ENCODE results near the gene ADGRL4.
"Not testable (repeated sequence)": the region's sequence is repeated elsewhere in the genome, so short reads cannot be mapped to it uniquely, and the experiment has no call there.

Gene ADGRL4

GRCh38 chr1:78887458-78887857, 119.1 kb downstream of the ADGRL4 start:
- no peaks in the 10 kb centered on the region for H3K4me1 Mint-ChIP-seq
- DNase-seq = no peak
- no peaks in the 10 kb centered on the region for H3K27me3 Mint-ChIP-seq
- CTCF ChIA-PET = no interaction called here
- H3K4me3 Mint-ChIP-seq = no peak overlapping the region
- H3K36me3 Mint-ChIP-seq = no peaks in the 10 kb centered on the region
- no peaks in the 10 kb centered on the region for H3K9me3 Mint-ChIP-seq
- H3K27ac Mint-ChIP-seq = no peak overlapping the region

DNA sequence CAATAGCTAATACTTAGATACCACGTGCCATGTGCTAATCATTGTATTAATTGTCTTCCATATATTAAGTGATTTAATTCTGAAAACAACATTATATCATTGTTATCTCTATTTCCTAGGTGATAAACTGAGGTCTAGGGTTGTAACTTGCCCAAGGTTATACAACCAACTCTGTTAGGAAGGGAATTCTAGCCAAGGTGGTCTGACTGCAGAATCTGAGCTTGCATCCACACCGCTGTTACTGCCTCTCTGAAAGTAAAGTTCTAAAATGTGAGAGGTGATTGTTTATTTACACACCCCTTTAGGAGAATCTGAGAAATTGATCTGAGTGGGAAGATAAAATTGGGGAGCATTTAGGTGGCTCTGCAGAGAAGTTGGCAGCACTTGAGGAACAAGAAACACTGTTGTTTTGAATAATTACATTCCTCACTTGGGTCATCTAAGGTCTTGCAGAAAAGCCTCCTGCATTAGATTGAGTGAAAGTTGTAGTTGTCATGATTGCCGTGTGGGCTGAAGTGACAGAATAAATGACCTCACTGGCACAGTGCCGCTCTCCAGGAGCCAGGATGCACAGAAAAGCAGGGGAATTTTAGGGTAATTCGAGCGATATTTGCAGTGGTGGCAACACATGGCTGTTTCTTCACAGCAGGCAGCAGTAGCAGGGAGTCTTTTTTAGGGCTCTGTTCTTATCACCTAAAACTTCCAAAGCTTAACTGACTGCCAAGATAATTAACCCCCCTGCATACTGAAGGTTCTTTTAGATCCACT, 121.7 kb downstream of the ADGRL4 start:
- no peaks in the 10 kb centered on the region for H3K4me1 Mint-ChIP-seq
- CTCF ChIA-PET = no interaction called here
- no peaks in the 10 kb centered on the region for H3K9me3 Mint-ChIP-seq
- no peak overlapping the region for H3K4me3 Mint-ChIP-seq
- no peak for DNase-seq
- no peaks in the 10 kb centered on the region for H3K36me3 Mint-ChIP-seq
- H3K27ac Mint-ChIP-seq = no peak overlapping the region
- H3K27me3 Mint-ChIP-seq = no peaks in the 10 kb centered on the region

- Mint-ChIP-seq H3K4me3 (no peak overlapping the region), H3K9me3 (no peaks in the 10 kb centered on the region), H3K4me1 (no peaks in the 10 kb centered on the region), H3K27me3 (no peaks in the 10 kb centered on the region), H3K27ac (no peak overlapping the region), H3K36me3 (no peaks in the 10 kb centered on the region)
- DNase-seq = no peak
- CTCF ChIA-PET = no interaction called here
Measured at GRCh38 chr1:78880223-78880622, 126.3 kb downstream of the ADGRL4 start.

DNA sequence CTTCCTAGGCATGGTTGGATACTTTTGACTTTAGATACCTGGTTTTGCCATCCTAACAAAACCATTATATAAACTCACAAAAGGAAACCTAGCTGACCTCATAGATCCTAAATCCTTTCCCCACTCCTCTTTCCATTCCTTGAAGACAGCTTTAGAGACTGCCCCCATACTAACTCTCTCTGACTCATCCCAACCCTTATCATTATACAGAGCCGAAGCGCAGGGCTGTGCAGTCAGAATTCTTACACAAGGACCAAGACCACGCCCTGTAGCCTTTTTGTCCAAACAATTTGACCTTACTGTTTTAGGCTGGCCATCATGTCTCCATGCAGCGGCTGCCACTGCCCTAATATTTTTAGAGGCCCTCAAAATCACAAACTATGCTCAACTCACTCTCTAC, 130.5 kb downstream of the ADGRL4 start:
- H3K9me3 Mint-ChIP-seq, H3K4me1 Mint-ChIP-seq, CTCF ChIA-PET, H3K36me3 Mint-ChIP-seq, H3K4me3 Mint-ChIP-seq, H3K27me3 Mint-ChIP-seq, H3K27ac Mint-ChIP-seq, DNase-seq: not testable (repeated sequence)

GRCh38 chr1:78872801-78873200, 133.7 kb downstream of the ADGRL4 start:
- H3K9me3 Mint-ChIP-seq, H3K27ac Mint-ChIP-seq, H3K36me3 Mint-ChIP-seq, DNase-seq, H3K4me3 Mint-ChIP-seq, H3K4me1 Mint-ChIP-seq, H3K27me3 Mint-ChIP-seq, CTCF ChIA-PET: not testable (repeated sequence)

GRCh38 chr1:78871249-78871648, 135.3 kb downstream of the ADGRL4 start:
- DNase-seq = no peak
- Mint-ChIP-seq H3K4me1 (no peaks in the 10 kb centered on the region), H3K4me3 (no peak overlapping the region), H3K36me3 (no peaks in the 10 kb centered on the region), H3K27ac (no peak overlapping the region), H3K9me3 (no peaks in the 10 kb centered on the region), H3K27me3 (no peaks in the 10 kb centered on the region)
- CTCF ChIA-PET = no interaction called here

DNA sequence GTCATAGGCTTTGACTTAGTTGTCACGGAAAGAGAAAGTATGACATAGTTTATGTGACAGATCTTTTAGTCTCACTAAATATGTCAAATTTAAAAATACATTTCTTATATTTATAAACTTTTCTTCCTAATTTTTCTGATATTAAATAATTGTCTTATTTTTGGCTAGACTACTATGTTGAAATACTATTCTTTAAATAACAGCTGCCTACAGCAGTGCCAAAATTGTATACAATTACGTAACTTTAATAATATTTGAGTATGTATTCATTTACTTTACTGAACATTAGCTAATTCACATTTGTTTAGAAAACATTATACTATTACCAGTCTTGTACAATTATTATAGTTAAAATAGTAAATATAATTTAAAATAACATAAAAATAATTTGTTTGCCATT, 137.4 kb downstream of the ADGRL4 start:
- CTCF ChIA-PET = no interaction called here
- Mint-ChIP-seq H3K27ac (no peak overlapping the region), H3K27me3 (no peaks in the 10 kb centered on the region), H3K4me3 (no peak overlapping the region), H3K9me3 (no peaks in the 10 kb centered on the region), H3K36me3 (no peaks in the 10 kb centered on the region), H3K4me1 (no peaks in the 10 kb centered on the region)
- DNase-seq = no peak

- CTCF ChIA-PET = no interaction called here
Measured at GRCh38 chr1:78864175-78864574, 142.4 kb downstream of the ADGRL4 start.

GRCh38 chr1:78856096-78856495, 150.4 kb downstream of the ADGRL4 start:
- CTCF ChIA-PET = no interaction called here
- H3K4me3 Mint-ChIP-seq = no peak overlapping the region
- no peak overlapping the region for H3K27ac Mint-ChIP-seq
- DNase-seq = no peak
- no peaks in the 10 kb centered on the region for H3K27me3 Mint-ChIP-seq
- no peaks in the 10 kb centered on the region for H3K36me3 Mint-ChIP-seq
- no peaks in the 10 kb centered on the region for H3K9me3 Mint-ChIP-seq
- no peaks in the 10 kb centered on the region for H3K4me1 Mint-ChIP-seq

More at GRCh38 chr1:78864175-78864574, 142.4 kb downstream of the ADGRL4 start:
- Mint-ChIP-seq H3K4me1 (no peaks in the 10 kb centered on the region), H3K27me3 (no peaks in the 10 kb centered on the region), H3K9me3 (no peaks in the 10 kb centered on the region), H3K27ac (no peak overlapping the region), H3K36me3 (no peaks in the 10 kb centered on the region), H3K4me3 (no peak overlapping the region)
- no peak for DNase-seq

GRCh38 chr1:78855258-78855657, 151.3 kb downstream of the ADGRL4 start:
- H3K9me3 Mint-ChIP-seq = no peaks in the 10 kb centered on the region
- H3K4me1 Mint-ChIP-seq = no peaks in the 10 kb centered on the region
- no peak overlapping the region for H3K4me3 Mint-ChIP-seq
- no peak for DNase-seq
- H3K27ac Mint-ChIP-seq = no peak overlapping the region
- H3K36me3 Mint-ChIP-seq = no peaks in the 10 kb centered on the region
- H3K27me3 Mint-ChIP-seq = no peaks in the 10 kb centered on the region
- CTCF ChIA-PET = no interaction called here

DNA sequence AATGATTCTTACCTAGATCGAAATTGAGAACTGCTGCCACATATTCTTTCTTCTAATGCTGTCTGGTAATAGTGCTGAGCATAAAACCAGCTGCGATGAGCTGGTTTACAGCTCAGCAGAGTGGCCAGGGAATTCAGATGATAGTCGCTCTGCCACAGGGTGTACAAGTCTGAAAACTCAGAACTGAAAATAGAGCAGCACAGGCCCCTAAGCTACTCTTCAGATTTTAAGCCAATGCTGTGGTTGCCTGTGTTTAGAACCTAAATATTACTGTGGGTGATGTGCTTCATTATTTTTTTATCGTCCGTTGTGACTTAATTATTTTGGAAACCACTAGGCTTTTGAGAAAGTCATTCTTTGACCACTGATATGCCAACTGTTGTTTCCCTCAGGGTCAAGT, 152.0 kb downstream of the ADGRL4 start:
- Mint-ChIP-seq H3K36me3 (no peaks in the 10 kb centered on the region), H3K27ac (no peak overlapping the region), H3K4me1 (no peaks in the 10 kb centered on the region), H3K4me3 (no peak overlapping the region), H3K9me3 (no peaks in the 10 kb centered on the region), H3K27me3 (no peaks in the 10 kb centered on the region)
- DNase-seq = no peak
- CTCF ChIA-PET = no interaction called here

- H3K9me3 Mint-ChIP-seq = no peaks in the 10 kb centered on the region
- H3K36me3 Mint-ChIP-seq = no peaks in the 10 kb centered on the region
- no peak overlapping the region for H3K27ac Mint-ChIP-seq
- no peaks in the 10 kb centered on the region for H3K27me3 Mint-ChIP-seq
- no peak overlapping the region for H3K4me3 Mint-ChIP-seq
- no peaks in the 10 kb centered on the region for H3K4me1 Mint-ChIP-seq
- CTCF ChIA-PET = no interaction called here
- no peak for DNase-seq
Measured at GRCh38 chr1:78843546-78843945, 163.0 kb downstream of the ADGRL4 start.

DNA sequence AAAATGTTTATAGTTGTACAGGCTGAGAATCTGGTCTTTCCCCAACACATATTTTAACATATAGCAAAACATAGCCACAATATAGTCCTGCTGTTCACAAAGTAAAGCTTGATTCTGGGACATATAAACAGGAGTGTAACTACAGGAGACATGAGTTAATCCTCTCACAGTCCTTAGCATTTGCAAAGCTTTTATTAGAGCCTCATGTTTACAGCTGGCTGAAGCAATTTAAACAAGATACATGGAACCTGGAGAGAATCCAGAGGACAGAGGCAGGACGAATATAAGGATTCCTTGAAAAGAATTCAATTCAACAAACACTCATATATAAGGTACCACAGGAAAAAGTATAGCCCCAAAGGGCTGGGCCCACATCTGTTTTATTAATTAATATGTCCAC, 163.4 kb downstream of the ADGRL4 start:
- DNase-seq = no peak
- no peak overlapping the region for H3K27ac Mint-ChIP-seq
- no peak overlapping the region for H3K4me3 Mint-ChIP-seq
- CTCF ChIA-PET = no interaction called here
- H3K36me3 Mint-ChIP-seq = no peaks in the 10 kb centered on the region
- no peaks in the 10 kb centered on the region for H3K27me3 Mint-ChIP-seq
- H3K4me1 Mint-ChIP-seq = no peaks in the 10 kb centered on the region
- no peaks in the 10 kb centered on the region for H3K9me3 Mint-ChIP-seq

- CTCF ChIA-PET = interaction anchor here (0.5 to 4.4 kb wide), 5 partner anchors 15 to 512 kb away, joined by 3 to 36 read pairs (median 3); no protein-coding TSS in a partner anchor
- H3K27ac Mint-ChIP-seq = no peak overlapping the region
- no peak for DNase-seq
- H3K9me3 Mint-ChIP-seq = no peaks in the 10 kb centered on the region
- H3K4me3 Mint-ChIP-seq = no peak overlapping the region
- H3K36me3 Mint-ChIP-seq = no peaks in the 10 kb centered on the region
- peaks cover 7% of the 10 kb centered on the region for H3K4me1 Mint-ChIP-seq
- H3K27me3 Mint-ChIP-seq = no peaks in the 10 kb centered on the region
Measured at GRCh38 chr1:78840453-78841271, 165.9 kb downstream of the ADGRL4 start.

Data from activated naive CD4-positive, alpha-beta T cell treated with anti-CD3 and anti-CD28 coated beads, Interleukin-2, amount 10 ng/mL, durations not matched to agents 7 days and 5 days (primary cell).